Measurements from ENCODE around the gene ANKRD33. TPM values are rescaled to one million over a fixed set of nuclear protein-coding genes. Genes with fewer than 3 reads are reported as not detected.

The ANKRD33 gene
- total RNA-seq, 1 donor from 2014 or later = not detected

DNA sequence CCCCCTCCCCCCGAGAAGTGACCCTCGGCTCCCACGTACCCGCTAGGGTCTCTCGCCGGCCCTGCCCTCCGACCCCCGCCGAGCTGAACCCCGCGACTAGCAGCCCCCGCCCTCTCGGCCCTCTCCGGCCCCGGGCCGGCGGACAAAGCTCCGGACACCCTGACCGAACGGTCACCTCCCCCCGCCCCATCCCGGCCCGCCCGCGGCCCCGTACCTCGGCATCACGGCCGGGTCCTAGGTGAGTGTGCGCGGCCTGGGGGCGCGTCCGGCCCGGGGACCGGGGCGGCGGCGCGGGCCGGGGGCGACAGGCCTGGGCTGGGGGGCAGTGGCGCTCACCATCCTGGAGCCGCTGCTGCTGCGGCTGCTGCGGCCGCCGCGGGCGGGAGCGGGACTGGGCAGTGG is 39.6 kb upstream of the ANKRD33 start, which contains the start of gene FIGNL2:
TSS of gene FIGNL2 (minus strand) at position 393 of the 402 bp plus-strand sequence. CDS start 26,305 bp downstream, outside the sequence.
- H3K27ac ChIP-seq = peak within 1 kb of the TSS in 1 of 2 donors; percentile 40
- no peaks in the 10 kb centered on the region for H3K9me3 ChIP-seq
- peaks cover 0 to 14% of the 10 kb centered on the region in 2 donors for H3K4me1 ChIP-seq
- TF ChIP-seq, protein P1, sequence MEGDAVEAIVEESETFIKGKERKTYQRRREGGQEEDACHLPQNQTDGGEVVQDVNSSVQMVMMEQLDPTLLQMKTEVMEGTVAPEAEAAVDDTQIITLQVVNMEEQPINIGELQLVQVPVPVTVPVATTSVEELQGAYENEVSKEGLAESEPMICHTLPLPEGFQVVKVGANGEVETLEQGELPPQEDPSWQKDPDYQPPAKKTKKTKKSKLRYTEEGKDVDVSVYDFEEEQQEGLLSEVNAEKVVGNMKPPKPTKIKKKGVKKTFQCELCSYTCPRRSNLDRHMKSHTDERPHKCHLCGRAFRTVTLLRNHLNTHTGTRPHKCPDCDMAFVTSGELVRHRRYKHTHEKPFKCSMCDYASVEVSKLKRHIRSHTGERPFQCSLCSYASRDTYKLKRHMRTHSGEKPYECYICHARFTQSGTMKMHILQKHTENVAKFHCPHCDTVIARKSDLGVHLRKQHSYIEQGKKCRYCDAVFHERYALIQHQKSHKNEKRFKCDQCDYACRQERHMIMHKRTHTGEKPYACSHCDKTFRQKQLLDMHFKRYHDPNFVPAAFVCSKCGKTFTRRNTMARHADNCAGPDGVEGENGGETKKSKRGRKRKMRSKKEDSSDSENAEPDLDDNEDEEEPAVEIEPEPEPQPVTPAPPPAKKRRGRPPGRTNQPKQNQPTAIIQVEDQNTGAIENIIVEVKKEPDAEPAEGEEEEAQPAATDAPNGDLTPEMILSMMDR (IDR thresholded peaks at IDR 0.05) = no peak
- no peaks in the 10 kb centered on the region for H3K36me3 ChIP-seq
- intact Hi-C loops (cut with DNase I) = no loop called here
- H3K27me3 ChIP-seq = peaks cover 28% of the 10 kb centered on the region
- DNase-seq (ENCODE audit: low spot score in 2 of 2) = no peak
- peak within 1 kb of the TSS; percentile 64 to 69 for H3K4me3 ChIP-seq

DNA sequence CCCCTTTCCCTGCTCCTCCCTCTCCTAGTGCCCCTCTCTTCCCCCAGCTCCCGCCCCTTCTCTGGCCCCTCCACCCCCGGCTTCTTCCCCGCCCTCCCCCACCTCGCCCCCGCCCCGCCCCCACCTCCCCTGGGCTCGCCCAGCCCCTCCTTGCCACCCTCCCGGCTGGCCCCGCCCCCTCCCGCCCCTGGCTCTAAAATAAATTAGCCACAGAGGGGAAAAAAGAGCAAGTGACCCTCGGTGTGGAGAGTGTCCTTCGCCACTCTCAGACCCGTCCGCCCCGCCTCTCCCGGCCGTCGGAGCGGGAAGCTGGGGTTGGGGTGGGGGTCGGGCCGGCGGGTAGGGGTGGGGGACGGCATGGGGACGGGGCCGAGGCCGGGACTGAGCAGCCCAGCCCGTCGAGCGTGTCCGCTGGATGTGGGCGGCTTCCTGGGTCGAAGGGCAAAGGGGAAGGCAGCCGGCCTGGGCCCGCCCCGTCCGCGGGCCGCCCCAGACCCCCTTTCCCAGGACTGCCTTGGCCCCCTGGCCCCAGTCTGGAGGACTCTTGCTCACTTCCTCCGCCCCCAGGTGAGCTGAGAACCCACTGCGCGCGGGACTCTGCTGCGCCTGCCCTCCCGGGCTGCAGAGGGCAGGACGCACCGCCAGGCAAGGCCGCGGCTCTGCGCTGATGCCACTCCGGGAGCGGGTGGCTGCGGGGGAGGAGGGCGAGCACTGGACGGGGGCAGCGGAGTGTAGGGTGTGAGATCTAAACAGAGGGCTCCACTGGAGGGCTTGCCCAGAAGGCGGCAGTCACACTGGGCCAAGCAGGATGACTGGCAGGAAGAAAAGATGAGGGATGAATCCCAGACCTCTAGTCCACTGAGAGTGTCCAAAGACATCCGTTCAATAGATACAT is 38.8 kb upstream of the ANKRD33 start:
- Histone ChIP-seq H3K4me1 (peaks cover 0 to 14% of the 10 kb centered on the region in 2 donors), H3K27me3 (peaks cover 28% of the 10 kb centered on the region), H3K4me3 (peak overlapping the region; percentile 64 to 69), H3K36me3 (no peaks in the 10 kb centered on the region), H3K9me3 (no peaks in the 10 kb centered on the region), H3K27ac (peak overlapping the region in 1 of 2 donors; percentile 40)
- DNase-seq (ENCODE audit: low spot score in 2 of 2) = no peak
- TF ChIP-seq, protein P1 (IDR thresholded peaks at IDR 0.05) = no peak
- intact Hi-C loops (cut with DNase I) = no loop called here

DNA sequence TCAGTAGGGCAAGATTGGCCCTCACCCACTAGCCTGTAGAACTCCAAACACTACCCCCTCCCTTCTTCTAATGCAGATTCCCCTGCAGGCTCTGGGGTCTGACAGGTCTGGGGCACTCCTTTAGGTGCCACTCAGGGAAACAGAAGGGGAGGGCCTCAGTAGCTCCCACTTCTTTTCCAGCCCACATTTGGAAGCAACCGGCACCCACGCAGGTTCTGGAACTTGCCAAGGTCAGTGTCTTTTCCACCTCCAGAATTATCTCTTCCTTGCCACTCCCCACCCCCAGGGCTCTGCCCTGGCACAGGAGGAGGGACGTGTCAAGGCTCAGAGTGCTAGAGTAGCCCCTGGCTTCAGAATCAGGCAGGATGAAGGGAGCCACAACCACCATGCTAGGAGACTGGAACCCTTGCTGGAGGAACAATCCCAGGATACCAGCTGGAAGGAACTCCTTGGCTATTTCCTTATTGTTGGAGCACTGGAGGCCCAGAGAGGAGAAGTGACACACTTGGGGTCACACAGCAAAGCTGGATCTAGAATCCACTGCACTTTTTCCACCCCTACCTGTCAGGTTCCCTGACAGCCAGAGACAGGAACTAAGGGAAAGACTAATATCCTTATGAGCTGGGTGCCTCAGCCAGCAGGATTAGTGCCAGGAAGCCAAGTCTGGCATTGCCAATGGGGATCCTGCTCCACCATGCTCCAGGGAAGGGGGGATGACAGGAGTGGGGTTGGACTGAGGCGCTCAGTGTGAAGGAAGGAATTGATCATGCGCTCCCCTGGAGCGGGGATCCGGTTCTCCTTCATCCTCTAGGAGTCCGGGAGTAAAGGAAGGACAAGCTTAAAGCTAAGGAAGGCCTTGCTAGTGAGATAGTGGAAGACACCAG is 37.6 kb upstream of the ANKRD33 start:
- TF ChIP-seq, protein P1 (IDR thresholded peaks at IDR 0.05) = no peak
- intact Hi-C loops (cut with DNase I) = no loop called here
- Histone ChIP-seq H3K36me3 (no peaks in the 10 kb centered on the region), H3K4me1 (peaks cover 0 to 14% of the 10 kb centered on the region in 2 donors), H3K9me3 (no peaks in the 10 kb centered on the region), H3K27me3 (peaks cover 24% of the 10 kb centered on the region), H3K4me3 (no peak overlapping the region), H3K27ac (no peak overlapping the region)
- no peak for DNase-seq (ENCODE audit: low spot score in 2 of 2)

DNA sequence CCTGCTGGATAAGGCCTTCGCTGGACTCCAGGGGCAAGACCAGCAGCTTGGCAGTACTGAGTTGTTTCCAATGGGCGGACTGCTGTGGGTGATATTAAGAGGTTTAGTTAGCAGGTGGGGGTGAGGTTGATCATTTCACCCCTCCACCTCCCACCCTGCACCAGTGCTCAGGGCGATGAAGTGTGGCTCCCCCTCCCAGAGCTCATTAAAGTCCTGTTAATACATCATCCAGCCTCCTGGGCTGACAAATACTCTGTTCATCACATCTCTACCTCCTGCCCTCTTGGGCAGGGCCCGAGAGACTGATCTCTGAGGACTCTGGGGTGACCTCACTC is 37.0 kb upstream of the ANKRD33 start:
- Histone ChIP-seq H3K27me3 (peaks cover 18% of the 10 kb centered on the region), H3K4me1 (peaks cover 0 to 14% of the 10 kb centered on the region in 2 donors), H3K4me3 (no peak overlapping the region), H3K36me3 (no peaks in the 10 kb centered on the region), H3K27ac (no peak overlapping the region), H3K9me3 (no peaks in the 10 kb centered on the region)
- no peak for DNase-seq (ENCODE audit: low spot score in 2 of 2)
- intact Hi-C loops (cut with DNase I) = no loop called here
- TF ChIP-seq, protein P1 (IDR thresholded peaks at IDR 0.05) = no peak

DNA sequence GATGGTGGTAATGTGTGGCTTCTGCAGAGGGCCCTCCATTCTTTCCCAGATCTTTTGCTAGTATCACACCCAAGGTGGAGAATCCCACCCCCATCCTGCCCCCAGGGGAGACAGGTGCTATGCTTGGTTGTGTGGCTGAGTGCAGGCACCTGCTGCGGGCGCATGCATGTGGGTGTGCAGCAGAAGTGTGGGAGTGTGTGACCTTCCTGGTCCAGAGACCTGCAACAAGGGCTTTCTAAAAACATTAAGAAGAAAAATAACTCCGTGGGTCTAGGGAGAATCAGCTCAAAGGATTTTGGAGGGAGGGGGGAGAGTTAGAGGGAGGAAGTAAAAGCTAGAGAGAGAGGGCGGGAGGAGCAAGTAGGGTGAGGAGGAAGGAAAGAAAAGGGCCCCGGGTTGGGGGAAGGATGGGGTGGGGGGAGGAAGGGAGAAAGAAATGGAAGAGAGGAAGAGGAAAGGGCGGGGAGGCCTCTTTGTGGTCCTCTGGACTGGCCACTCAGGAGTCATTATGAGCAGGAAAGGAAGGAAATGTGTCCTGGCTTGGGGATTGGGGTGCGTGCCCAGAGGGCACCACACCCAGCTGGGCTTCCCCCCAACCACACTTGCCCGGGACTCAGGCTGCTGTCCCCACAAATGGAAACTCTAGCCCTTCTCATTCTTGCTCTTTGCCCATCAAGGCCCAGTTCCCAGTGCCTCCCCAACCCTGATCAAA is 36.3 kb upstream of the ANKRD33 start:
- Histone ChIP-seq H3K4me3 (no peak overlapping the region), H3K9me3 (no peaks in the 10 kb centered on the region), H3K27ac (no peak overlapping the region), H3K4me1 (peaks cover 0 to 14% of the 10 kb centered on the region in 2 donors), H3K27me3 (peaks cover 16% of the 10 kb centered on the region), H3K36me3 (no peaks in the 10 kb centered on the region)
- no peak for DNase-seq (ENCODE audit: low spot score in 2 of 2)
- intact Hi-C loops (cut with DNase I) = no loop called here
- TF ChIP-seq, protein P1 (IDR thresholded peaks at IDR 0.05) = no peak
